ENCODE results near the gene CASTOR1. TPM values are rescaled to one million over a fixed set of nuclear protein-coding genes. Genes with fewer than 3 reads are reported as not detected.

The CASTOR1 gene
- total RNA-seq, 4 donors from 2014 or later: 16.5 to 36.0 (median 27.7) TPM

GRCh38 chr22:30289980-30290313 lies 642 bp upstream of the CASTOR1 start:
- peaks cover 31 to 33% of the 10 kb centered on the region in 2 donors for H3K36me3 ChIP-seq
- no peak for DNase-seq
- 30 to 35% methylated on average over 5 to 12 of the region's 12 CpGs for whole genome bisulfite sequencing, 2 donors
- no peaks in the 10 kb centered on the region for H3K27me3 ChIP-seq
- peak overlapping the region; percentile 96 to 97 (median 97) for H3K27ac ChIP-seq
- H3K4me3 ChIP-seq (replicated peaks in 1 of 3): peak overlapping the region in 1 of 3 donors; percentile 23
- H3K4me1 ChIP-seq: peaks cover 33 to 38% of the 10 kb centered on the region in 2 donors
- no peaks in the 10 kb centered on the region for H3K9me3 ChIP-seq
- no peak for TF ChIP-seq POLR2A (IDR thresholded peaks at IDR 0.05)
- TF ChIP-seq CTCF (IDR thresholded peaks at IDR 0.05): no peak
- intact Hi-C loops (cut with DNase I): loop anchor here (2.0 to 5.0 kb wide), 2 partner anchors 37 to 67 kb away; partner anchors contain the start of genes CCDC157, SF3A1 and TBC1D10A

DNA sequence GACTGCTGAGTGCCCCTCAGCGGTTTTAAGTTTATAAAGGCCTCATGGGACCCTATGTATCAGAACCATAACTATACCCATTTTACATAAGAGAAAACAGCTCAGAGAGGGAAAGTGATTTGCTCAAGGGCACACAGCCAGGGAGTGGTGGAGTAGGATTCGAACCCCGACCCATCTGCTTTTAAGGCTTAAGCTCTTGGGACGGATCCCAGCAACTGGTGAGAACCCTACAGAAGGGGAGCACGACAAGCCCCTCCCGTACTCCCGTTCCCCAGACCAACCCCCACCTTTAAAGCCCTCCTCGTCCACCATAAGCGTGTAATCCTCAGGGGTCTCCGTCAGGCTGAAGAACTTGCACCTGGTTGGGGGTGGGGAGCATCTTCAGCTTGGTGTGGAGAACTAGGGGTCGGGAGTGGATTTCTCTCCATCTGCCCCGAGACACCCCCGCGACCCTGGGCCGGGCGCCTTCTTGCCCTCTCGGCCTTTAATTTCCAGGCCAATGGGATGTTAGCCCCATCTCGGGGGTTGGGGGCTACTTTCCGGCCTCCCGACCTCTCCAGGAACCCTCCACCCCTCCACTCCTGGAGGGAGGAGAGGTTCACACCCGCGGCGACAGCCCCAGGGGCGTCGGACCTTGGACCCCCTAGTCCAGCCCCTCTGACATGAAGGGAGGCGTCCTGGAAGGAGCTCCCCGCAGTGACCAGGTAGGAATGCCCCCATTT lies 725 bp downstream of the CASTOR1 start:
- Histone ChIP-seq H3K4me3 (replicated peaks in 1 of 3) (peak overlapping the region; percentile 92 to 99 (median 96)), H3K27ac (peak overlapping the region; percentile 87 to 97 (median 95)), H3K9me3 (no peaks in the 10 kb centered on the region), H3K27me3 (no peaks in the 10 kb centered on the region), H3K4me1 (peaks cover 33 to 38% of the 10 kb centered on the region in 2 donors), H3K36me3 (peaks cover 22 to 29% of the 10 kb centered on the region in 2 donors)
- DNase-seq: no peak
- 13 to 15% methylated on average over 21 to 24 of the region's 27 CpGs for WGBS, 2 donors
- TF ChIP-seq POLR2A (IDR thresholded peaks at IDR 0.05) (no peak), CTCF (IDR thresholded peaks at IDR 0.05) (no peak)
- intact Hi-C loops (cut with DNase I): loop anchor here (1.0 to 5.0 kb wide), 3 partner anchors 39 to 99 kb away; partner anchors contain the start of genes CCDC157, RNF215, SF3A1 and TBC1D10A

GRCh38 chr22:30287648-30288418 lies 1.5 kb downstream of the CASTOR1 start:
- peaks cover 16 to 23% of the 10 kb centered on the region in 2 donors for H3K36me3 ChIP-seq
- 11 to 22% methylated on average over 5 of the region's 5 CpGs for WGBS, 2 donors

GRCh38 chr22:30286813-30287647 lies 2.3 kb downstream of the CASTOR1 start:
- intact Hi-C loops (cut with DNase I): loop anchor here (2.0 to 5.0 kb wide), 2 partner anchors 26 to 40 kb away; partner anchors contain the start of gene TBC1D10A
- 41 to 75% methylated on average over 9 to 29 of the region's 31 CpGs for WGBS, 2 donors
- H3K27me3 ChIP-seq: no peaks in the 10 kb centered on the region
- no peaks in the 10 kb centered on the region for H3K9me3 ChIP-seq
- TF ChIP-seq POLR2A (IDR thresholded peaks at IDR 0.05) (no peak), CTCF (IDR thresholded peaks at IDR 0.05) (peak; percentile 70 to 87 (median 78))
- no peak overlapping the region for H3K27ac ChIP-seq
- peaks cover 31 to 33% of the 10 kb centered on the region in 2 donors for H3K4me1 ChIP-seq
- peaks cover 8 to 17% of the 10 kb centered on the region in 2 donors for H3K36me3 ChIP-seq
- H3K4me3 ChIP-seq (replicated peaks in 1 of 3): no peak overlapping the region
- DNase-seq: peak; percentile 63 to 72

More at GRCh38 chr22:30287648-30288418, 1.5 kb downstream of the CASTOR1 start:
- peaks cover 33 to 38% of the 10 kb centered on the region in 2 donors for H3K4me1 ChIP-seq
- DNase-seq: peak; percentile 91 to 93
- peak overlapping the region; percentile 87 to 97 (median 95) for H3K27ac ChIP-seq
- H3K27me3 ChIP-seq: no peaks in the 10 kb centered on the region
- TF ChIP-seq POLR2A (IDR thresholded peaks at IDR 0.05) (peak in 1 of 2 donors; percentile 77), CTCF (IDR thresholded peaks at IDR 0.05) (peak; percentile 48 to 91 (median 86))
- no peaks in the 10 kb centered on the region for H3K9me3 ChIP-seq
- intact Hi-C loops (cut with DNase I): loop anchor here (1.0 to 5.0 kb wide), 4 partner anchors 27 to 99 kb away; partner anchors contain the start of genes CCDC157, RNF215, SF3A1 and TBC1D10A
- H3K4me3 ChIP-seq (replicated peaks in 1 of 3): peak overlapping the region in 2 of 3 donors; percentile 96 to 99

Data from thyroid gland (tissue), 4 donors.